D721Med (cell line): Measurements from ENCODE around the gene THOP1.

ENCODE experiments used
- DNase-seq: peaks from one replicate; pipeline ENCODE4 v3.0.0; 2011; ENCODE audit warnings: low spot score; ENCODE audit not compliant: insufficient read length
- FAIRE-seq: peaks from 2 replicates; lab custom pipeline; 2011; peaks lifted over from hg19 to GRCh38; lab: Jason Lieb, UNC
- TF ChIP-seq, protein P1 (sequence below): IDR thresholded peaks from 2 replicates; pipeline ENCODE4 v1.5.1; 2012; ENCODE audit warnings: mild to moderate bottlenecking, control low read depth; ENCODE audit not compliant: insufficient read depth; ENCODE audit errors: missing control alignments

Gene THOP1

DNA sequence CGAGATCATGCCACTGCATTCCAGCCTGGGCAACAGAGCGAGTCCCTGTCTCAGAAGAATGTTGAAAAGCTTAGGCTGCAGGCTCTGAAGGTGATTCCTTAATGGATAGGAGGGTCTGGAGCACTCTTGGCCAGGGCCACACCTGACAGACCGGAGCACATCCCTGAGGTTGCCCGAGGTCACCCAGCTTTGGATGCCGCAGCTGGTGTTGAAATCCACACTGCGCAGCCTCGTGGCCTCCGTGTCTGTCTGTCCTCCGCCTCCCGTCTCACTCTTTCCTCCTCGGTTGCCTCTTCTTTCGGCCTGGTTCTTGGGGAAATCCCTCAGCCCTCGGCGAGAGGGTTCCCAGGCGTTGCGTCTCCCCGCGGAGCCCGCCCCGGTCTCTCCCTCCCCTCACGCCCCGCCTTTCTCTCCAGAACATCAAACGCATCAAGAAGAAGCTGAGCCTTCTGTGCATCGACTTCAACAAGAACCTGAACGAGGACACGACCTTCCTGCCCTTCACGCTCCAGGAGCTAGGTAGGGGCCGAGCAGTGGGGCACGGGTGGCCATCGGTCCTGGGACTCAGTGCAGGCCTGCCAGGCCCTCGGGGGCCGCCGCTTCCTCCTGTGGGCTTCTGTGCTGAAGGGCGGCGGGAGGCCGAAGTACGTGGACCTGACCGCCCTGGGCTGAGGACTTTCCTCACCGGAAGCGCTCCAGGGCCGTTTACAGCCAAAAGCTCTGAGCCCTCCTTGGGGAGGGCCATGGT, 14.1 kb downstream of the THOP1 start:
- DNase-seq (no peak), FAIRE-seq (no peak)
- TF ChIP-seq, protein P1, sequence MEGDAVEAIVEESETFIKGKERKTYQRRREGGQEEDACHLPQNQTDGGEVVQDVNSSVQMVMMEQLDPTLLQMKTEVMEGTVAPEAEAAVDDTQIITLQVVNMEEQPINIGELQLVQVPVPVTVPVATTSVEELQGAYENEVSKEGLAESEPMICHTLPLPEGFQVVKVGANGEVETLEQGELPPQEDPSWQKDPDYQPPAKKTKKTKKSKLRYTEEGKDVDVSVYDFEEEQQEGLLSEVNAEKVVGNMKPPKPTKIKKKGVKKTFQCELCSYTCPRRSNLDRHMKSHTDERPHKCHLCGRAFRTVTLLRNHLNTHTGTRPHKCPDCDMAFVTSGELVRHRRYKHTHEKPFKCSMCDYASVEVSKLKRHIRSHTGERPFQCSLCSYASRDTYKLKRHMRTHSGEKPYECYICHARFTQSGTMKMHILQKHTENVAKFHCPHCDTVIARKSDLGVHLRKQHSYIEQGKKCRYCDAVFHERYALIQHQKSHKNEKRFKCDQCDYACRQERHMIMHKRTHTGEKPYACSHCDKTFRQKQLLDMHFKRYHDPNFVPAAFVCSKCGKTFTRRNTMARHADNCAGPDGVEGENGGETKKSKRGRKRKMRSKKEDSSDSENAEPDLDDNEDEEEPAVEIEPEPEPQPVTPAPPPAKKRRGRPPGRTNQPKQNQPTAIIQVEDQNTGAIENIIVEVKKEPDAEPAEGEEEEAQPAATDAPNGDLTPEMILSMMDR, result no peak

DNA sequence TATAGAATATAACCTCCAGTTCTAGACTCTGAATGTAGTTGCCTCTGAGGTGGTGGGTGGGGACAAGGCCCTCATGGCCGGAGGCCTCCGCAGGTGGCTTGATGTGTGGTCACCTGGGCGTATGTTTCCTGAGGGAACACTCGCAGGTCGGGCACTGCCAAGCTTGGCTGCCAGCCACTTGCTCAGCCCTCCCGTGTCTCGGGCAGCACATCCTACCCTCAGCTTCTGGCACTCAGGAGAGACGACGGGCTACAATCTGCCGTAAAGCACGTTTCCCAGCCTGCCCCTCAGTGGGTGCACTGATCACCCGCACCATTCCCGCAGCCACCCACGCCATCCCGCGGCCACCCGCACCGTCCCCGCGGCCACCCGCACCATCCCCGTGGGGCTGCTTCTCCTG, 15.2 kb downstream of the THOP1 start:
- FAIRE-seq (no peak), DNase-seq (no peak)
- TF ChIP-seq, protein P1, result no peak

DNA sequence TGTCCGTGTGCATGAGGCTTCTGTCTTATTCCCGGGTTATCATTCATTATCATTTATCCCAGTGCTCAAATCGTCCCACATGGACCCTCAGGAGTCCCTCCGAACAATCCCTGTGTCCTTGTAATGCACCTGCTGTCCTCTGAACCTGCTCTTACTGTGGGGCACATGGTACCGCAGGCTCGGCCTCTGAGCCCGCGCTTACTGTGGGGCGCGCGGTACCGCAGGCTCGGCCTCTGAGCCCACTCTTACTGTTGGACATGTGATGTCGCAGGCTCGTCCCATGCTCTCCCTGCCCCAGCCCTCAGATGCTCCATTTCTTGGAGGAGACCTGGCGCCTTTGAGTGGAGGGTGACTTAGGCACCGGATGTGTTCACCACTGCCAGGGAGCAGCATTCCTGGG, 17.5 kb downstream of the THOP1 start:
- FAIRE-seq, result no peak

DNA sequence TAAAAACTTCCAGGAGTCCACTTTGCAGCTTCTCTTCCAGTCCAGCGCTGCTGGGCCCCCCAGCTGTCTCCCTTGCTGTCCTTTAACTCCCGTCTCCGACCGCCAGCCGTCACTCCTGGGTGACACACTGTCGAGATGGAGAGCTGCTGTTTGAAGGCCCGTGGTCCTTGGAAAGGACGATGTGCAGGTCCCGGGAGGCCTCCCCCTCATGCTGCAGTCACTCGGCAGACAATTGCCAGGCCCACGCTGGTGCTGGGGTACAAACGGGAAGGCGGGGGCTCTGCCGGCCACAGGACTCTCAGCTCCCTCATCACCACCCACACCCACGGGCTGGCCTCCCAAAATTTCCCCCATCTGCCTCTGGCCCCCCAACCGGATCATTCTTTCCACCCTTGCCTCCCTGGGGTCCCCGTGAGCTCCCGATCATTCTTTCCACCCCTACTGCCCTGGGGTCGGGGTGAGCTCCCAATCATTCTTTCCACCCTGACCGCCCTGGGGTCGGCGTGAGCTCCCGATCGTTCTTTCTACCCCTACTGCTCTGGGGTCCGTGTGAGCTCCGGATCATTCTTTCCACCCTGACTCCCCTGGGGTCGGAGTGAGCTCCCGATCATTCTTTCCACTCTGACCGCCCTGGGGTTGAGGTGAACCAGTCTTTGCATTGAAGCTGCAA, 18.3 kb downstream of the THOP1 start:
- no peak for DNase-seq
- FAIRE-seq, result no peak
- TF ChIP-seq, protein P1, result no peak

More for the DNA sequence above, 17.5 kb downstream of the THOP1 start:
- no peak for DNase-seq
- TF ChIP-seq, protein P1, result no peak

DNA sequence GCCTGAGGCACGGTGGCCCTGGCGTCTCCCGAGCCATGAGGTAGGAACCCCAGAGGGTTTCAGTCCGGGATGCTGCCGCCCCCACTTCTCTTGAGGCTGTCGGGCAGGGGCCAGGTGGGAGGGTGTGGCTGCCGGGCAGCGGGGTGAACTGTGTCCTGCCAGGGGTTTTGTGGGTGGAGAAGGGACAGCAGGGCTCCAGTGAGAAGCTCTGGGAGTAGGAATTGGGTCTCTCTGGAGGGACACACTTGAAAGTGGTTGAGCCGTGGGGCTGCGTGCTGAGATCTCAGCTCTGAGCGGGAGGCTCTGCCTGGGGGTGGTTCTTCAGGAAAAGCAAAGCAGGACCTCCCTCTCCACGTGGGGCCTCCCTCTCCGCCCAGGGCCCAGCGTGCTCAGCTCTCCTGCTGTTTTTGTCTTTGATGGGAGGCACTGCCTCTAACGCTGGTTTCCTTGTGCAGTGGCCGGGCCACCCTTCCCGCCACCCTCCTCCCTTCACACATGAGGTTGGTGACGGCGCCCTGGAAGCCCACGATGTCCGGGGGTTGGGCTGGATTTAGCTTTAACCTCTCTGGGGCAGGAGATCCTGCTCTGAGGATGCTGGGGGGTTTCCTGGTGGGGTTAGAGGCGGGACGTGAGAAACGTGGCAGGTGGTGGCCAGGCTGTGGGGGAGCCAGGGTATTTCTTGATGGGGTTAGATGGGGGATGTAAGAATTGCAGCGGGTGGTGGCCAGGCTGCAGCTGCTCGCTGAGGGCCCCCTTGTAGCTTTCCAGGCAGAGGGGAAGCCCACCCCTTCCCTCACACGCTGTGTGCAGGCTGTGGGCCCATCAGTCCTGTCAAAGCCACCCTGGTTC, 19.1 kb downstream of the THOP1 start:
- DNase-seq, result no peak
- FAIRE-seq, result no peak
- TF ChIP-seq, protein P1, result no peak

DNA sequence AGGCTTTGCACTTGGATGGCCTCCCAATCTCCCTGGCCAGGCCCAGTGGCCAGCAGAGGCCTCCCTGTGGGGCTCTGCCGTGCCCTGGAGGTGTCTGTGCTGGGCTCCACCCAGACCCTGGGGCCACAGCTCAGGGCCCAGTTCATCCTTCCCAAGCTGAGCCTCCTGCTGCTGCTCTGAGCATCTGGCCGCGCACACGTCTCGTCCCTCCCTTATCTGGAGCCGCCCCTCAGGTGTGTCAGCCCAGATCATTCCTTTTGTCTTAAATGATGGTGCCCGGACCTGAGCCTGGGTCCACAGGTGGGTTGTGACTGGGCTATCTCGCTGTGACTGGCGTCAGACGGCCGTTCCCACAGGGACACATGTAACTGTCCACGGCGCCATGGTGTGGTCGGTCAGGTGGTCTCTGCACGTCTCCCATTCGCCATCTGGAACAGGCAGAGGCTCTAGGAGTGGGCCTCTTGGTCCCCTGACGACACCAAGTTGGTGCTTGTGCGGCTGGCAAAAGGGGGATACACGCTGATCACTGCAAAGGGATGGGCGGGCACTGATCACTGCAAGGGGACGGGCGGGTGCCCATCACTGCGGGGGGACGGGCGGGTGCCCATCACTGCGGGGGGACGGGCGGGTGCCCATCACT, 20.1 kb downstream of the THOP1 start:
- DNase-seq (no peak), FAIRE-seq (no peak)
- TF ChIP-seq, protein P1, result no peak
